ENCODE results near the gene PLEKHM1.
"Not testable (repeated sequence)": the region's sequence is repeated elsewhere in the genome, so short reads cannot be mapped to it uniquely, and the experiment has no call there.

GRCh38 chr17:45460422-45460821, 30.1 kb downstream of the PLEKHM1 start:
- not testable (repeated sequence) for TF ChIP-seq CTCF (conservative IDR thresholded peaks at IDR 0.05; ENCODE audit: low read depth, low read length); SMC3 (IDR thresholded peaks at IDR 0.05; ENCODE audit: low read depth, low read length)
- TF ChIP-seq, protein P1, sequence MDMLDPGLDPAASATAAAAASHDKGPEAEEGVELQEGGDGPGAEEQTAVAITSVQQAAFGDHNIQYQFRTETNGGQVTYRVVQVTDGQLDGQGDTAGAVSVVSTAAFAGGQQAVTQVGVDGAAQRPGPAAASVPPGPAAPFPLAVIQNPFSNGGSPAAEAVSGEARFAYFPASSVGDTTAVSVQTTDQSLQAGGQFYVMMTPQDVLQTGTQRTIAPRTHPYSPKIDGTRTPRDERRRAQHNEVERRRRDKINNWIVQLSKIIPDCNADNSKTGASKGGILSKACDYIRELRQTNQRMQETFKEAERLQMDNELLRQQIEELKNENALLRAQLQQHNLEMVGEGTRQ (IDR thresholded peaks at IDR 0.05; ENCODE audit: low read depth, low read length): not testable (repeated sequence)
